C4-2B (cell line): ENCODE data around the gene FUT7.
"Not testable (repeated sequence)": the region's sequence is repeated elsewhere in the genome, so short reads cannot be mapped to it uniquely, and the experiment has no call there.

Experiments
- CTCF ChIP-seq: fragments of 450-650 bp; conservative IDR thresholded peaks from 2 replicates; pipeline ENCODE4 v1.5.1; 2017; ENCODE audit warnings: mild to moderate bottlenecking
- ZFX ChIP-seq: fragments of 450-650 bp; IDR thresholded peaks from 2 replicates; pipeline ENCODE4 v1.6.1; 2017

GRCh38 chr9:137004285-137004684, 27.6 kb downstream of the FUT7 start:
- TF ChIP-seq CTCF, ZFX: not testable (repeated sequence)
